NCI-H2227 (cell line): ENCODE measurements around the gene GUCY2F.

Experiments
- DNase-seq: peaks from one replicate; lab custom pipeline; 2025; ENCODE audit not compliant: unreplicated experiment; lab: John Stamatoyannopoulos, UW

The GUCY2F gene

DNA sequence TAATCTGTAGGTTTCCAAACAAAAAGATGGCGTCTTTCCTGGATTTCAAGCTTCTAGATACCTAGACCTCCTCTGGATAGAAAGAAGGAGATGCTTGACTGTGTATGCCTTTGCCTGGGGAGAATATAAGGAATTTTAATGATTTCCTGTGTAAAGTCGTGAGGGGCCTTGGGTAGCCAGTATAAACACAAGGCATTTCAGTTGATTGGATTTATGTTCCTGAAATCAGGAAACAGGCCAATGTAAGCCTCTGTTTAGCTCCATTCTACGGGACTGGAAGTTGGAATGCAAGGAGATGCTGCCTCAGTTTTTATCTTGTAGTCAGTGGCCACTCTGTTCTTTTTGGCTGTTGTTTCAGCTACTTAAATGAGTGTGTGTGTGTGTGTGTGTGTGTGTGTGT, 137.2 kb downstream of the GUCY2F start:
- no peak for DNase-seq

DNA sequence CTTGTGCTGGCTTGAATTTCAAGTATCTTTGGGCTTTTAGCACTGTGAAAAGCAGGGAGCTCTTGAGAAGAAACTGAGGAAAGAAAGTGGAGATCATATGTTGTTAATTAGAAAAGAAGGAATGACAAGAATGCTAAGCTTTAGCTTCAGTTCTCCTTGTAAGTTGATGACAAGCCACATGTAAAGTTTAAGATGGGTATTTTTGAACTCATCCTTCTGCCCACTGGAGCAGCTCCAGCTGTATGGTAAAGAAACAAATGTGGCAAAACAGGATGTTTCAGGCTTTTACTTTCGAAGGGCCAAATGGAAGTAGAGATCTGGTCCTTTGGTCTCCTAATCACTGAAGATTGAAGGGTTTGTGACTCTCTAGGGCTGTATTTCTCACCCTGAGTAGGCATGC, 137.8 kb downstream of the GUCY2F start:
- DNase-seq = no peak

DNA sequence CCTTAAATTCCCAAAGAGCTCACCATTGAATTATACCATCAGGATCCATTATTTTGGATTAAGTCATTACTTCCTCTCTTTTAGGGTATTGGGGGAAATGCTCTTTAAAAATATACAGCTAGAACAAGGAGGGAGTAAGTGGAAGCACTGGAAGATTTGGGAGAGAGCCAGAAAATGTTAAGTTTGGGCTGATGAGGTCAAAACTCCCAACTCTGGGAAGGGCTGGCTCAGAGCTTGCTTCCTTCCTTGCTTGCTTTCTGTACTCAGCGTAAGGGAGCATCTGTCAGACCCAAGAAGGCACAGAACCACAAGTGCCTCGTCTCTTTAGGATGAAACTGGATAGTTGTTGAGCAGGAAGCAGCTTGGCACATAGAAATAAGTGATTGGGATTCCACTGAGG, 138.2 kb downstream of the GUCY2F start:
- no peak for DNase-seq

DNA sequence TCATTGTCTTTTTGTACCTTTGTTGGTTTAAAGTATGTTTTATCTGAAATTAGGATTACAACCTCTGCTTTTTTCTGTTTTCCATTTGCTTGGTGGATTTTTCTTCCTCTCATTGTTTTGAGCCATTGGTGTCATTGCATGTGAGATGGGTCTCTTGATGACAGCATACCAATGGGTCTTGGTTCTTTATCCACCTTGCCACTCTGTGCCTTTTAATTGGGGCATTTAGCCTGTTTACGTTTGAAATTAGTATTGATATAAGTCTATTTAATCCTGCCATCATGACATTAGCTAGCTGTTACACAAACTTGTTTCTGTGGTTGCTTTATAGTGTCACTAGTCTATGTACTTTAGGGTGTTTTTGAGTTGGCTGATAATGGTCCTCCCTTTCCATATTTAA, 145.7 kb downstream of the GUCY2F start:
- no peak for DNase-seq

DNA sequence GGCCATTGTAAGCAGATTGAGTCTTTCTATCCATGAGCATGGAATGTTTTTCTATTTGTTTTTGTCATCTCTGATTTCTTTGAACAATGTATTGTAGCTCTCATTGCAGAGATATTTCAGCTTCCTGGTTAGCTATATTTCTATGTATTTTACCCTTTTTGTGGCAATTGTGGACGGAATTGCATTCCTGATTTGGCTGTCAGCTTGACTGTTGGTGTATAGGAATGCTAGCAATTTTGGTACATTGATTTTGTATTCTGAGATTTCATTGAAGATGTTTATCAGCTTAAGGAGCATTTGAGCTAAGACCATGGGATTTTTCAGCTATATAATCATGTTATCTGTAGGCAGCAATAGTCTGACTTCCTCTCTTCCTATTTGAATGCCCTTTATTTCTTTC, 154.6 kb downstream of the GUCY2F start:
- DNase-seq = no peak
